Liver (tissue), 9 donors: Measurements from ENCODE around the gene RBMS3. TPM values are rescaled to one million over a fixed set of nuclear protein-coding genes. Genes with fewer than 3 reads are reported as not detected.
A peak's percentile ranks its signal among the peaks of the same experiment; 100 is the strongest.
"Not testable (repeated sequence)": the region's sequence is repeated elsewhere in the genome, so short reads cannot be mapped to it uniquely, and the experiment has no call there.

Experiments
- DNase-seq: peaks from one replicate; pipeline ENCODE4 v3.0.0-alpha.2; 2017; ENCODE audit warnings: low spot score
- H3K27ac ChIP-seq, 2 donors: one replicate each; pipeline ENCODE4 v1.7.0; 2013; ENCODE audit warnings: inconsistent platforms in 2 of 2, low read length in 2 of 2, control low read depth in 1 of 2, low read depth in 1 of 2, mild to moderate bottlenecking in 1 of 2
- H3K27me3 ChIP-seq, 4 donors: one replicate each; pipeline versions ENCODE4 v1.6.1 to v1.7.0; 2013; ENCODE audit warnings: low read length in 3 of 4, inconsistent platforms in 1 of 4, mild to moderate bottlenecking in 1 of 4, moderate library complexity in 1 of 4; ENCODE audit not compliant: control insufficient read depth in 4 of 4, insufficient read depth in 4 of 4
- H3K36me3 ChIP-seq, 4 donors: one replicate each; pipeline versions ENCODE4 v1.6.1 to v1.7.0; 2013; ENCODE audit warnings: low read length in 3 of 4, mild to moderate bottlenecking in 3 of 4, low read depth in 1 of 4, moderate library complexity in 1 of 4; ENCODE audit not compliant: control insufficient read depth in 4 of 4, insufficient read depth in 3 of 4
- H3K4me1 ChIP-seq, 4 donors: one replicate each; pipeline versions ENCODE4 v1.6.1 to v1.7.0; 2013; ENCODE audit warnings: low read length in 3 of 4, mild to moderate bottlenecking in 3 of 4, moderate library complexity in 1 of 4; ENCODE audit not compliant: control insufficient read depth in 4 of 4, insufficient read depth in 4 of 4
- H3K4me3 ChIP-seq, 3 donors: one replicate each; pipeline versions ENCODE4 v1.6.1 to v1.7.0; 2013; ENCODE audit warnings: low read length in 3 of 3, control low read depth in 1 of 3, low read depth in 1 of 3, mild to moderate bottlenecking in 1 of 3
- H3K9ac ChIP-seq, 2 donors: one replicate each; pipeline ENCODE4 v1.7.0; 2013; ENCODE audit warnings: low read length in 2 of 2, mild to moderate bottlenecking in 2 of 2, moderate library complexity in 2 of 2, control low read depth in 1 of 2, low read depth in 1 of 2
- H3K9me3 ChIP-seq, 4 donors: one replicate each; pipeline versions ENCODE4 v1.6.1 to v1.7.0; 2013; ENCODE audit warnings: low read length in 3 of 4; ENCODE audit not compliant: control insufficient read depth in 4 of 4
- ATF3 ChIP-seq: IDR thresholded peaks from 2 replicates; pipeline ENCODE4 v1.6.1; 2016; ENCODE audit warnings: antibody characterized with exemption
- FOXA1 ChIP-seq: IDR thresholded peaks from 2 replicates; pipeline ENCODE4 v1.6.1; 2016; ENCODE audit warnings: antibody characterized with exemption
- FOXA2 ChIP-seq: IDR thresholded peaks from 2 replicates; pipeline ENCODE4 v1.6.1; 2016; ENCODE audit warnings: antibody characterized with exemption
- HNF4A ChIP-seq, 2 donors: conservative IDR thresholded peaks; 2 replicates each; pipeline ENCODE4 v1.6.1; 2016; ENCODE audit warnings: antibody characterized with exemption in 2 of 2, mild to moderate bottlenecking in 2 of 2
- HNF4G ChIP-seq: IDR thresholded peaks from 2 replicates; pipeline ENCODE4 v1.6.1; 2016; ENCODE audit warnings: antibody characterized with exemption
- JUND ChIP-seq, 2 donors: IDR thresholded peaks; 2 replicates each; pipeline ENCODE4 v1.6.1; 2016; ENCODE audit warnings: antibody characterized with exemption in 2 of 2
- NR2F2 ChIP-seq: IDR thresholded peaks from 2 replicates; pipeline ENCODE4 v1.6.1; 2016; ENCODE audit warnings: antibody characterized with exemption
- RAD21 ChIP-seq, 2 donors: IDR thresholded peaks; 2 replicates each; pipeline ENCODE4 v1.6.1; 2016; ENCODE audit warnings: antibody characterized with exemption in 2 of 2, mild to moderate bottlenecking in 2 of 2
- RXRA ChIP-seq, 2 donors: IDR thresholded peaks; 2 replicates each; pipeline ENCODE4 v1.6.1; 2017 to 2018; ENCODE audit warnings: antibody characterized with exemption in 2 of 2, mild to moderate bottlenecking in 1 of 2
- SP1 ChIP-seq: IDR thresholded peaks from 2 replicates; pipeline ENCODE4 v1.6.1; 2018; ENCODE audit warnings: antibody characterized with exemption, mild to moderate bottlenecking
- YY1 ChIP-seq: IDR thresholded peaks from 2 replicates; pipeline ENCODE4 v1.6.1; 2016; ENCODE audit warnings: antibody characterized with exemption, mild to moderate bottlenecking
- ZBTB33 ChIP-seq: IDR thresholded peaks from 2 replicates; pipeline ENCODE4 v1.6.1; 2016; ENCODE audit warnings: antibody characterized with exemption
- WGBS: extraction: QIAGEN DNeasy Blood & Tissue Kit; methylation state at CpG from one replicate; pipeline ENCODE4 v1.1.7; 2013; 5-methylcytosine and 5-hydroxymethylcytosine counted together
- polyA plus RNA-seq, 2 donors: library from polyadenylated mRNA; stranded (reverse) in 1 of 2; unstranded in 1 of 2; fragments of 200-250 nt in 1 of 2; fragments of >200 nt in 1 of 2; fragmentation: Nextera tagmentation in 1 of 2; extraction: Ambion mirVana in 1 of 2; gene quantifications; one replicate each; pipeline versions ENCODE4 v1.2.1 to v1.2.3, GENCODE V29; 2013 to 2015
- total RNA-seq, 2 donors: library from RNA; depleted of rRNA; stranded (reverse); fragments of >200 nt; gene quantifications; one replicate each; pipeline ENCODE4 v1.2.3, GENCODE V29; 2014
- TF ChIP-seq, protein P1 (sequence below): fragments of 150-350 bp; IDR thresholded peaks from 2 replicates; pipeline ENCODE4 v1.5.1; 2017; ENCODE audit warnings: improper control_type of control experiment, low read depth, low read length; ENCODE audit not compliant: missing input control
- donor health status: healthy.
- donor health status: healthy.
- donor health status: healthy.
- donor health status: healthy.
- donor health status: healthy.

RBMS3 gene
- total and polyA plus RNA-seq, 4 donors, result 1.2 to 14.9 (median 9.3) TPM

GRCh38 chr3:29322586-29322985 is 41.7 kb downstream of the RBMS3 start:
- Histone ChIP-seq H3K27me3 (no peaks in the 10 kb centered on the region), H3K9me3 (no peaks in the 10 kb centered on the region), H3K4me1 (no peaks in the 10 kb centered on the region), H3K27ac (no peak overlapping the region), H3K4me3 (no peak overlapping the region), H3K9ac (no peak overlapping the region), H3K36me3 (no peaks in the 10 kb centered on the region)
- TF ChIP-seq SP1 (no peak), JUND (IDR thresholded peaks at IDR 0.05) (no peak), HNF4G (no peak), FOXA1 (no peak)
- DNase-seq, result no peak
- WGBS, result 81% methylated on average over 3 of the region's 3 CpGs

DNA sequence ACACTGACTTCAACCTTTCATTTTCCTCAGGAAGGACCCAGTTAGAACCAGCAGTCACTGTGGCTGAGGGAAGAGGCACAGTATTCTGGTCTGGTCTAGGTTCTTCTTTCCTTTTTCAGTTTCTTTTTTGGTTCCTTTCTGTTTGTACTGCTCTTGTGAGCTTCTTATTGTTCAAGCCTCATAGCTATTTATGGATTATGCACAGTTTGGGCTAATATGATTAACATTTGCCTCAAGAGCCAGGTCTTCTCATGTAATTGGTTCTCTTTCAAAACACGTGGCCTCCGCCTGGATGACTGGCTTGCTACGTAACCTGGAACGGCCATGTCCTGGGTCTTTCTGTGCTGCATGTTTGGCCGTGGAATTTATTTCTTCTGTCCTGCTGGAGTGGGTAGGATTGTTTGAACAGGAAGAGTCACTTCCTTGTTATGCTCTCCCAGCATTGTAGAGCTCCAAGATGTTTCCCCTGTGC is 43.3 kb downstream of the RBMS3 start:
- H3K27me3 ChIP-seq, result no peaks in the 10 kb centered on the region
- TF ChIP-seq, protein P1, sequence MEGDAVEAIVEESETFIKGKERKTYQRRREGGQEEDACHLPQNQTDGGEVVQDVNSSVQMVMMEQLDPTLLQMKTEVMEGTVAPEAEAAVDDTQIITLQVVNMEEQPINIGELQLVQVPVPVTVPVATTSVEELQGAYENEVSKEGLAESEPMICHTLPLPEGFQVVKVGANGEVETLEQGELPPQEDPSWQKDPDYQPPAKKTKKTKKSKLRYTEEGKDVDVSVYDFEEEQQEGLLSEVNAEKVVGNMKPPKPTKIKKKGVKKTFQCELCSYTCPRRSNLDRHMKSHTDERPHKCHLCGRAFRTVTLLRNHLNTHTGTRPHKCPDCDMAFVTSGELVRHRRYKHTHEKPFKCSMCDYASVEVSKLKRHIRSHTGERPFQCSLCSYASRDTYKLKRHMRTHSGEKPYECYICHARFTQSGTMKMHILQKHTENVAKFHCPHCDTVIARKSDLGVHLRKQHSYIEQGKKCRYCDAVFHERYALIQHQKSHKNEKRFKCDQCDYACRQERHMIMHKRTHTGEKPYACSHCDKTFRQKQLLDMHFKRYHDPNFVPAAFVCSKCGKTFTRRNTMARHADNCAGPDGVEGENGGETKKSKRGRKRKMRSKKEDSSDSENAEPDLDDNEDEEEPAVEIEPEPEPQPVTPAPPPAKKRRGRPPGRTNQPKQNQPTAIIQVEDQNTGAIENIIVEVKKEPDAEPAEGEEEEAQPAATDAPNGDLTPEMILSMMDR, result no peak
- peak; percentile 11 for TF ChIP-seq NR2F2
- peak in 1 of 2 donors; percentile 2 for TF ChIP-seq RAD21 (IDR thresholded peaks at IDR 0.05)
- H3K27ac ChIP-seq, result peak overlapping the region; percentile 59 to 63
- no peaks in the 10 kb centered on the region for H3K9me3 ChIP-seq
- H3K4me1 ChIP-seq, result no peaks in the 10 kb centered on the region
- no peaks in the 10 kb centered on the region for H3K36me3 ChIP-seq
- DNase-seq, result no peak
- no peak overlapping the region for H3K9ac ChIP-seq
- 67% methylated on average over 5 of the region's 5 CpGs for WGBS
- H3K4me3 ChIP-seq, result no peak overlapping the region

DNA sequence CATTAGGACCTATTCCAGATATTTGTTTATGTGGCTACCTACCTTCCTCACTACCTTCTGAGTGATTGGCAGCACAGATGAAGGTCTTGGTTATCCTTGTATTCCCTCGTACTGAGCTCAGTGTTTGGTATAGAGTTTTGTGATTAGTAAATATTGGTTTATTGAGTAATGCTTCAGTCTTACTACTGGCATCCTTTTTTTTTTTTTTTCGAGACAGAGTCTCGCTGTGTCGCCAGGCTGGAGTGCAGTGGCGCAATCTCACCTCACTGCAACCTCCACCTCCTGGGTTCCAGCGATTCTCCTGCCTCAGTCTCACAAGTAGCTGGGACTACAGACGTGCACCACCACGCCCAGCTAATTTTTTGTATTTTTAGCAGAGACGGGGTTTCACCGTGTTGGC is 45.7 kb downstream of the RBMS3 start:
- 50% methylated on average over 10 of the region's 10 CpGs for WGBS
- DNase-seq, result not testable (repeated sequence)
- TF ChIP-seq FOXA1 (peak; percentile 21), RAD21 (IDR thresholded peaks at IDR 0.05) (peak; percentile 37 to 40), JUND (IDR thresholded peaks at IDR 0.05) (peak in 1 of 2 donors; percentile 35), RXRA (IDR thresholded peaks at IDR 0.05) (peak; percentile 47 to 66), FOXA2 (peak; percentile 74), HNF4A (conservative IDR thresholded peaks at IDR 0.05) (peak; percentile 45 to 51)

DNA sequence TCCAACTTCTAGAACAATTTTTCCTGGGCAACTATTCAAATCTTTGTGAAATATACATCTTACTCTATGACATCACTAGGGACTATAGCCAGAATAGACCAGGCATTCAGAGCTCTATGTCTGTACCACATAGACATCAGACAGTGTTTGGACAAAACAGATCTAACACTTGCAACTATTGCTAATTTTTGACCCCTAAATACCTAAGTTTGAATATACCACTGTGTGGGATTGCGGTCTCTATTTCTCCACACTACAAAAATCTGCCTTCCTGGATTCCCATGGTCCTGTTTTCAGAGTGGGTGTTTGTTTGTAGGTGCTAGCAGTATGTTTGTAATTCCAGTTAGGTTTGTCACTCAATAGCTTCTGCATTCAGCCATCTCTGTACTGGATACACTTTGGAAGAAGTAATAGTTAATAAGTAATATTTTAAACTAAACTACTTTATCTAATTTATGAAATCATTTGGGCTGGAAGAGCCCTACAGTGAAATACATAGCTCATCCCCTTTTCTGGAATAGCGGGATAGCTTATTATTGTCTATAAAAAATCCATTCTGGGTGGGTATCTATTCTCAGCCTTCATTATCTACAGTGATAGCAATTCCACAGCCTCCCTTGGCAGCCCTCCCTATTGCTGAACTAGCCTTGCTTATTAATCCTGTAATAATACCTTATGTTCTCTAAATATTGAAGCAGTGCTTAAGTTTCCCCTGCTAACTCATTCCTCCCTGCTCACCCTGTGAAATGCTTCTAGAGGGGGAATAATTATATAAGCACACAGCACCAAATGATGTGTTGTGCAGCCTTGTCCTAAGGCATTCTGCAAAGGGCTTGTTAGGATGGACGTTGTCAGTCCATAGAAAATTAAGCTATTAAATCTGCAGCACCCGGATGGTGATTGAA is 49.4 kb downstream of the RBMS3 start:
- Histone ChIP-seq H3K9me3 (no peaks in the 10 kb centered on the region), H3K27ac (no peak overlapping the region), H3K36me3 (no peaks in the 10 kb centered on the region), H3K27me3 (no peaks in the 10 kb centered on the region), H3K4me3 (no peak overlapping the region), H3K9ac (no peak overlapping the region), H3K4me1 (no peaks in the 10 kb centered on the region)
- TF ChIP-seq ATF3 (no peak), YY1 (no peak), ZBTB33 (no peak), SP1 (no peak), JUND (IDR thresholded peaks at IDR 0.05) (no peak), FOXA1 (no peak), HNF4A (conservative IDR thresholded peaks at IDR 0.05) (no peak), FOXA2 (no peak)
- WGBS, result 80% methylated on average over 4 of the region's 4 CpGs
- no peak for DNase-seq

More for the DNA sequence above, 45.7 kb downstream of the RBMS3 start:
- H3K4me1 ChIP-seq, H3K9ac ChIP-seq, H3K27ac ChIP-seq, H3K9me3 ChIP-seq, H3K4me3 ChIP-seq, H3K27me3 ChIP-seq, H3K36me3 ChIP-seq: not testable (repeated sequence)
